Diencephalon (tissue), 1 donor: ENCODE data around the gene NISCH. TPM values are rescaled to one million over a fixed set of nuclear protein-coding genes. Genes with fewer than 3 reads are reported as not detected.

ENCODE experiments used
- total RNA-seq: library from RNA; depleted of rRNA; stranded (reverse); fragments of >200 nt; gene quantifications from one replicate; pipeline ENCODE4 v1.2.3, GENCODE V29; 2014

NISCH gene
- 103 TPM for total RNA-seq

GRCh38 chr3:52455283-52456168 lies at the start of gene NISCH:
NISCH (plus strand) TSS chr3:52455604; CDS start chr3:52455642, 38 bp downstream.

GRCh38 chr3:52444860-52445793 lies 10.3 kb upstream of the NISCH start, which contains the start of gene SEMA3G:
SEMA3G (minus strand) TSS chr3:52445103; CDS start chr3:52445027, 76 bp downstream.

GRCh38 chr3:52453496-52454249 lies 1.7 kb upstream of the NISCH start, which contains the start of gene TNNC1:
TNNC1 (minus strand) TSS chr3:52454041; CDS start chr3:52454015, 26 bp downstream.

GRCh38 chr3:52494886-52495495 lies 39.6 kb downstream of the NISCH start, which contains the start of gene STAB1:
STAB1 (plus strand) TSS chr3:52495338; CDS start chr3:52495414, 76 bp downstream.

GRCh38 chr3:52533623-52534280 lies 78.3 kb downstream of the NISCH start, which contains the start of gene NT5DC2:
NT5DC2 (minus strand) TSS chr3:52533857; CDS start chr3:52533737, 120 bp downstream.

GRCh38 chr3:52536369-52537164 lies 81.2 kb downstream of the NISCH start, which contains the start of gene UQCC5:
UQCC5 (plus strand) TSS chr3:52536605; CDS start chr3:52536756, 151 bp downstream.

Other genes with a start within 250 kb of the NISCH start
- under 0.01 TPM for gene TLR9, start 230.0 kb upstream of the NISCH start, total RNA-seq
- gene TWF2, start 216.4 kb upstream of the NISCH start, total RNA-seq = 24.0 TPM
- 7.4 TPM for gene PPM1M, start 209.8 kb upstream of the NISCH start, total RNA-seq
- gene WDR82, start 177.0 kb upstream of the NISCH start, total RNA-seq = 162 TPM
- gene GLYCTK, start 167.8 kb upstream of the NISCH start, total RNA-seq = 2.3 TPM
- gene DNAH1, start 139.3 kb upstream of the NISCH start, total RNA-seq = 2.5 TPM
- gene BAP1, start 45.6 kb upstream of the NISCH start, total RNA-seq = 81.2 TPM
- gene PHF7, start 44.9 kb upstream of the NISCH start, total RNA-seq = 6.9 TPM
- gene SEMA3G, start 10.5 kb upstream of the NISCH start, total RNA-seq = 4.4 TPM
- not detected for gene TNNC1, start 1.6 kb upstream of the NISCH start, total RNA-seq
- gene STAB1, start 39.7 kb downstream of the NISCH start, total RNA-seq = 16.8 TPM
- gene NT5DC2, start 78.3 kb downstream of the NISCH start, total RNA-seq = 55.4 TPM
- gene UQCC5, start 81.0 kb downstream of the NISCH start, total RNA-seq = 4.6 TPM
- gene PBRM1, start 230.3 kb downstream of the NISCH start, total RNA-seq = 171 TPM
- 53.3 TPM for gene GNL3, start 230.4 kb downstream of the NISCH start, total RNA-seq